ENCODE results near the gene MYO16.

The MYO16 gene

DNA sequence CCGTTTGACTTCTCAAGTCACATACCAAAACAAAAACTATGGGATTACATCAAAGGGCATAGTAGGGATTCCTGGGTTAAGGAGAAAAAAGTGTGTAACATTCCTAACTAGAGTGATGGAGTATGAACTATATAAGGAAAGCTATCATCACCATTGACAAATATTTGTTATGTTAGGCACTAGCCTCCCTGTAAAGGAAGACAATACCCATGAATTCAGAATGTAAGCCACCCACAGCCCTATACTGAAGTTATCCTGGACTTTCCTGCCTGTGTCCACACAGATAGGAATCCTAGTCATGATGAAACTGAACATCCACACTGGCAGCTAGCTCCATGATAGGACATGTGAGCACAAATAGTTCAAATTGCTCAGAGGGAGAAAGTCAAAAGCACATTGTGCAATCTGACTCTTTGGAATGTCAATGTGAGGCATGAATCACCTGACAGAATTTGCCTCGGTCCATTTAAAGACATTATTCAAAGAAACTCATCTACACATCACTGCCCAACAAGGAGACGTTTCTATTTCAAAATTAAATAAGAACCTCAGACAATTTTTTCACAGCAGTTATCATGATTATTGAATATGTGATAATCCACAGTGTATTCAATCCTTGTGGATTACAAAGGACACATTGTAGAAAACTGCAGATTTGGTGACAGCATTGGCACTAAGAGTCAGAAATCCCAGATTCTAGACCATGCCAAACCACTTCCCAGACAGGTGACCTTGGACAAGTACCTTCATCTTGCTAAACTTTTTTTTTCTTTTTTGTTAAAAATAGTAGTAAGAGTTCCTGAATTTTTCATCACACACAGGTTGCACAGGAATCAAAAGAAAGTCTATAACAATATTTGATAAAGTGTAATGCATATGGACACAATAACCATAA lies 627.7 kb downstream of the MYO16 start:
- no peak for DNase-seq
